Measurements from ENCODE around the gene PIP5KL1.

PIP5KL1 gene

DNA sequence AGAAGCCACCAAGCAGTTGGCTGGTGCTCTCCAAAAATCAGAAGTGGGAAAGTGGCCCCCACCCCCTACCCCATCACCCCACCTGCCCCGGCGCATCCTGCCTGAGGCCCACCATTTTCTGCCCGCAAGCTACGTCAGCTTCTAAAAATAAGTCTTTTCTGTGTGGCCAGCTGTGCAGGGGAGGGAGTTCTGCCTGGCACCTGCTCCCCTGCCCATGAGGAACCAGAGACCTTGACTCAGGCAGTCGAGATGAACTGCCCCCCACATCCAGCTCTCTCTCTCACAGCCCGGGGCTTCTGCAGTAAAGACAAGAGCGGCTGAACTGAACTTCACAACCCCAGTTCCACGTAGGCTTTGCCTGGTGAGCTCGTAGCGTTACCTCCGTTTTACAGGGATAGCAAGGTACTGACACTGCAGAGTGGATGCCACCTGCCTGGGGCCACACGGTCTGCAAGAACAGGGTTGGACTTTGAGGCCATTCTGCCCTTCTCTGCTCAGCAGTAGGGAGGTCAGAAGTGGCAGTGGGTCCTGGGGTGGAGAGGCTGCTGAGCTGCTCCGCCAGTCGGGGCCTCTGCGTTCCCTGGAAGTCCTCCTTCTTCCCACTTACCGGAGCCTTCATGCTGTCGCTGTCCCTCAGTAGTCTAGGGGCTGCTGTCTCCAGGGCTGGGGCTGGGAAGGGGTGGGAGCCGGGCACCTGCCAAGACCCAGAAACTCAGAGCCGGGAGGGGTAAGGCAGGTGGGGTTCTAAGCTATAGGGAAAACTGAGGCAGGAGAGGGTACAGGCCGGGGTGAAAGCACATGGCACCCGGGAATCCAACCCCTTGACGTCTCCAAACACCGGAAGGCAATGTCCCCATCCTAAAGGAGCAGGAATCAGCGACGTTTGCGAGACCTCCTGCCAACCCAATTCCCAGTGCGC is 14.5 kb downstream of the PIP5KL1 start:
- CTCF ChIA-PET = interaction anchor here (0.6 to 3.2 kb wide), 6 partner anchors 10 to 181 kb away, joined by 3 to 13 read pairs (median 6); partner anchors contain the start of genes CDK9 and TOR2A
- peaks cover 7% of the 10 kb centered on the region for H3K27me3 Mint-ChIP-seq
- H3K27ac Mint-ChIP-seq = peak overlapping the region; percentile 88
- peaks cover 79% of the 10 kb centered on the region for H3K4me1 Mint-ChIP-seq
- peaks cover 18% of the 10 kb centered on the region for H3K36me3 Mint-ChIP-seq
- peak overlapping the region; percentile 73 for H3K4me3 Mint-ChIP-seq
- DNase-seq = peak; percentile 71
- H3K9me3 Mint-ChIP-seq = no peaks in the 10 kb centered on the region

DNA sequence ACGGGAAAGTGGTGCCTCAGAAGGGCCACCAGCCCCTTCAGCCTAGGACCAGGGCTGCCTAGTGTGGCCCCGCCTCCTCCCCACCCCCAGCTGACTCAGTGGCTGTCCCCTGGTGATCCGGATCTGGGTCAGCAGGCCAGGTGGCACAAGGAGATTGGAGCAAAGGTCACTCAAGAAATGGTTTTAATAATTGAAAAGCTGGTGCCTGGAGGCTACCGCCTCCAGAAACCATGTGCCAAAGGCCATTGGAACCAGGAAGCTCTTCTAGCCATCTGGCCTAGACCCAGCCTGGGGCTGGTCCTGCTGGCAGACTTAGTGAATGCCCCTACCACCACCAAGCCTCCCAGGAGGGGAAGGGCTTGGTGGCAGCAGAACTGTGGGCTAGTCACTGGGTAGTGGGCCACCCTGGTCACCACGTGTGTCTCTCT is 15.2 kb downstream of the PIP5KL1 start:
- Mint-ChIP-seq H3K27me3 (no peaks in the 10 kb centered on the region), H3K4me1 (peaks cover 80% of the 10 kb centered on the region), H3K9me3 (no peaks in the 10 kb centered on the region), H3K36me3 (peaks cover 24% of the 10 kb centered on the region), H3K4me3 (peak overlapping the region; percentile 73), H3K27ac (peak overlapping the region; percentile 88)
- DNase-seq = no peak
- CTCF ChIA-PET = interaction anchor here (2.8 to 3.2 kb wide), 2 partner anchors 46 to 180 kb away, joined by 11 to 13 read pairs; partner anchors contain the start of gene TOR2A

DNA sequence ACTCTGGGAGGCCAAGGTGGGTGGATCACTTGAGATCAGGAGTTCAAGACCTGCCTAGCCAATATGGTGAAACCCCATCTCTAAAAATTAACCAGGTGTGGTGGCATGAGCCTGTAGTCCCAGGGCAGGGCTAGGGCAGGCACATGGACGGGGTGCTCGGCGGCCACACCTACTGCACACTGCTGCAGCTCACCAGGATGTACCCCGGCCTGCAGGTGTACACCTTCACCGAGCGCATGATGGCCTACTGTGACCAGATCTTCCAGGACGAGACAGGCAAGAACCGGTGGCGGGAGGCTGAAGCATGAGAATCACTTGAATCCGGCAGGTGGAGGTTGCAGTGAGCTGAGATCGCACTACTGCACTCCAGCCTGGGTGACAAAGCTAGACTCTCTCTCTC is 16.9 kb downstream of the PIP5KL1 start:
- CTCF ChIA-PET = no interaction called here
- Mint-ChIP-seq H3K4me1 (peaks cover 68% of the 10 kb centered on the region), H3K27me3 (no peaks in the 10 kb centered on the region), H3K27ac (peak overlapping the region; percentile 72), H3K9me3 (no peaks in the 10 kb centered on the region), H3K4me3 (no peak overlapping the region), H3K36me3 (peaks cover 24% of the 10 kb centered on the region)
- no peak for DNase-seq

DNA sequence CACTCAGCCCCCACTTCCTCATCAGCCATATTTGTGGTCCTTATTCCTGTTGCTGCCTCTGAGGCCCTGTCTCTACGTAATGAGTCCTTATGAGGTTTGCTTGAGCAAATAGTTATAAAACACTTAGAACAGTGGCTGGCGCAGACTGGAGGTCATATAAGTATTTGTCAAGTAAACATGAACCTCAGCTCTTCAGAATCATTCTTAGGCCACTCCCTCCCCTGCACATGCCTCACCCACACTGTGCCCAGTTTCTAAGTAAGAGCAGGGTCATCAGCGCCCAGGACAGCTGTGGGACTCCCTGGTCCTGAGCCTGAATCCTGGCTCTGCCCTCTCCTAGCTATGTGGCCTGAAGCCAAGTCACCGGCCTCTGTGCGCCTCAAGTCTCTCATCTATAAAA is 17.7 kb downstream of the PIP5KL1 start:
- Mint-ChIP-seq H3K4me3 (no peak overlapping the region), H3K36me3 (peaks cover 27% of the 10 kb centered on the region), H3K9me3 (no peaks in the 10 kb centered on the region), H3K4me1 (peaks cover 63% of the 10 kb centered on the region), H3K27me3 (no peaks in the 10 kb centered on the region), H3K27ac (peak overlapping the region; percentile 55)
- CTCF ChIA-PET = interaction anchor here (0.7 to 1.1 kb wide), 3 partner anchors 43 to 181 kb away, joined by 3 to 4 read pairs (median 3); no protein-coding TSS in a partner anchor
- DNase-seq = no peak

DNA sequence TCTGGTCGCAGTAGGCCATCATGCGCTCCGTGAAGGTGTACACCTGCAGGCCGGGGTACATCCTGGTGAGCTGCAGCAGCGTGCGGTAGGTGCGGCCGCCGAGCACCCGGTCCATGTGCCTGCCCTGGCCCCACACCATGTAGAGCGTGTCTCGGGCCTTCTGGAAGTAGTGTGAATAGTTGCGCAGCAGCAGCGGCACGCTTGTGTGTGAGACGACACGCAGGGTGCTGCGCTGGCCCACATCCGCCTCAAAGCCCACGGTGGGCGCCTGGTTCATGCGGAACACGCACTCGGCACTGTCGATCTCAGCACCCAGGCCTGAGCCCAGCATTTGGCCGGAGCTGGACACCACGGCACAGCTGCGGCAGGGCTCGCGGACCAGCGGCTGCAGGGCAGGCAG is 18.3 kb downstream of the PIP5KL1 start:
- H3K4me1 Mint-ChIP-seq = peaks cover 61% of the 10 kb centered on the region
- no peak overlapping the region for H3K4me3 Mint-ChIP-seq
- H3K9me3 Mint-ChIP-seq = no peaks in the 10 kb centered on the region
- no peak for DNase-seq
- H3K27ac Mint-ChIP-seq = peak overlapping the region; percentile 55
- H3K36me3 Mint-ChIP-seq = peaks cover 29% of the 10 kb centered on the region
- CTCF ChIA-PET = interaction anchor here (0.7 to 1.1 kb wide), 2 partner anchors 43 to 123 kb away, joined by 3 to 4 read pairs; no protein-coding TSS in a partner anchor
- no peaks in the 10 kb centered on the region for H3K27me3 Mint-ChIP-seq

DNA sequence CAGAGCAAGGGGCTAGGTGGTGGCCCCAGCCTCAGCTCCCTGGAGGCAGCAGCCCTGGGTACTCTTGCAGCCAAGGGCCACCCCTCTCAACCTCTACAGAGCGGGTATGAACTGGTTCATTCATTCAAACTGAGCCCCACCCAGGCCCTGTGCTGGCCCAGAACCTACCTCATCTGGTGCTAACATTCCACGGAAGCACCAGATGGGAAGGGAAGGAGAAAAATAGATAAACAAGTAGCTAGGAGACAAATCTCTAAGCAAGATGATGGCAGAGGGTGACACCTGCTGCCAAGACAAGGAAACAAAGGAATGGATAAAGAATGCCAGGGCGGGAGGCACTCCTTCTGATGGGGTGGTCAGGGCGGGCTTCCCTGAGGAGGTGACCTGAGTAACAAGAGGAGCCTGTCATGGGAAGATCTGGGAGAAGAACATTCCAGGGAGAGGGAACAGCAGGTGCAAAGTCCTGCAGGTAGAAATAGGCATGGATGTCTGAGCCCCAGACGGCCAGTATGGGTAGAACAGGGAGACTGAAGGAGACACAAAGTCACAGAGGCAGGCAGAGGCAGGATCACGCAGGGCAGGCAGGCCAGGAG is 19.9 kb downstream of the PIP5KL1 start:
- no peaks in the 10 kb centered on the region for H3K9me3 Mint-ChIP-seq
- peak overlapping the region; percentile 90 for H3K27ac Mint-ChIP-seq
- DNase-seq = peak; percentile 48
- H3K4me1 Mint-ChIP-seq = peaks cover 69% of the 10 kb centered on the region
- no peak overlapping the region for H3K4me3 Mint-ChIP-seq
- CTCF ChIA-PET = interaction anchor here (0.6 to 2.4 kb wide), 14 partner anchors 9 to 321 kb away, joined by 3 to 13 read pairs (median 5); partner anchors contain the start of genes ST6GALNAC6 and TOR2A
- H3K27me3 Mint-ChIP-seq = no peaks in the 10 kb centered on the region
- peaks cover 29% of the 10 kb centered on the region for H3K36me3 Mint-ChIP-seq

DNA sequence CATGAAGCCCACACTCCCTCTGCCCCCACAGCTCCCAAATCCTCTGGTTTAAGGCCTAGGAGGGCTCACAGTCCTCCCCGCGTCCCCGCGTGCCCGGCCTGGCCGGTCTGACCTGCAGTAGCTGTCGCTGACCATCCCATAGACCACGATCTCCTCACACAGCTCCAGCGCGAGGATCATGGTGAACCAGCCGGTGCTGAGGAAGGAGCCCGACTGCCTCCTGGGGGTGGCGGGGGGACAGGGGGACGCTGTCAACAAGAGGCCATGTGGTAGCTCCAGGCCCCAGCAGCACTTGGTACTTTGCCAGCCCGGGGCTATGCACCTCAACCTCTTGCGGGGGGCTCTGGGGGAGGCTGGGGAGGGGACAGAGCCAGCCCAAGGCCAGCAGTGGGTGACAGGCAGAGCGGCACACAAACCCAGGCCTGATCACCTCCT is 20.7 kb downstream of the PIP5KL1 start:
- Mint-ChIP-seq H3K4me3 (no peak overlapping the region), H3K4me1 (peaks cover 65% of the 10 kb centered on the region), H3K27me3 (no peaks in the 10 kb centered on the region), H3K9me3 (no peaks in the 10 kb centered on the region), H3K27ac (peak overlapping the region; percentile 24), H3K36me3 (peaks cover 32% of the 10 kb centered on the region)
- CTCF ChIA-PET = interaction anchor here (0.6 to 2.4 kb wide), 13 partner anchors 10 to 250 kb away, joined by 3 to 13 read pairs (median 5); partner anchors contain the start of genes ST6GALNAC6 and TOR2A
- DNase-seq = no peak

DNA sequence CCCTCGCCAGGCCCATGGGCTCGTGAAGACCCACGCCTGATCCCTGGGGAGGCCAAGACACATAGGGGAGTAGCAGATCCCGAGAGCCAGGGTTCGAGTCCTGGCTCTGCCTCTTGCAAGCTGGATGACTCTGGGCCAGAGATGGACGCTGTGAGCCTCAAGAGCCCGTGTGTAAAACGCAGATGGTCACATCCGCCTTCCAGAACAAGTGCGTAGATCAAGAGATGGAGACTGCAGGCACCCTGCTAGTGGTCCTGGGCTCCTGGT is 22.0 kb downstream of the PIP5KL1 start:
- Mint-ChIP-seq H3K4me1 (peaks cover 60% of the 10 kb centered on the region), H3K27me3 (no peaks in the 10 kb centered on the region)
- CTCF ChIA-PET = no interaction called here

DNA sequence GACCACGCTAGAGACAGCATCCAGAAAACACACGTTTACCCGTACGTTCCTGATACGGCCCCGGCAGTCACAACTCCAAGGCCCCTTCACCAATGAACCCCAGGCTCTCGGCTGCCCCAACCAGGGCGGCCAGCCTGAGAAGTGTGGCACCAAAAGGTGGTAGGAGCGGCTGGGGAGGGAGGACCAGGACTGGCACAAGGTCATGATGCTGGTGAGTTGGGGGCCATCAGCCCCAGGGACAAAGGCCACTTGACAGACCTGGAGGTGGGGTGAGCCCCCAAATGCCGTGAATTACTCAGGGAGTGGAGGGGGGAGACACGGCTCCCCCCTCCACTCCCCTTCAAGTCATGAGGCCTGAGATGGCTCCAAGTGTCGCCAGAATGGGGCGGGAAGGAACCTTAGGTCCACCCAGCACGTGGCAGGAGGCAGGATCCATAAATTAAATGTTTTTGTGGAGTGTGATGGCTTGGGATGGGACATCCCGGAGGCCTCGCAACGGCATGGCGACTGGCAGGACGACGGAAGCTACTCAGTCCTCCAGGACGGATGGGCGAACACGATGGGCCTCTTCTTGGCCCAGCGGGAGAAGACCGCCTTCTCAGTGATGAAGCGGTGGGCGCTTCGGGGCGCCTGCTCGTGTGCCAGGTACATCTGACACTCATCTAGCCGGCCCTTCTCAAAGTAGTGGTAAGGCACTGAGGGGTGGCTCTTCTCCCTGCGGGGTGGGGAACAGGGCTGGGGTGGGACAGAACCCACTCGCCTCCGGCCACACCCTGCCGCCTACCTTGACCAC is 22.5 kb downstream of the PIP5KL1 start:
- Mint-ChIP-seq H3K36me3 (peaks cover 35% of the 10 kb centered on the region), H3K27me3 (no peaks in the 10 kb centered on the region), H3K4me1 (peaks cover 63% of the 10 kb centered on the region), H3K4me3 (no peak overlapping the region), H3K9me3 (no peaks in the 10 kb centered on the region), H3K27ac (peak overlapping the region; percentile 99)
- no peak for DNase-seq
- CTCF ChIA-PET = interaction anchor here (4.3 kb wide), 1 partner anchor 12 kb away, joined by 21 read pairs; no protein-coding TSS in a partner anchor

More for the DNA sequence above, 22.0 kb downstream of the PIP5KL1 start:
- H3K27ac Mint-ChIP-seq = no peak overlapping the region
- no peak for DNase-seq
- peaks cover 34% of the 10 kb centered on the region for H3K36me3 Mint-ChIP-seq
- no peak overlapping the region for H3K4me3 Mint-ChIP-seq
- no peaks in the 10 kb centered on the region for H3K9me3 Mint-ChIP-seq

DNA sequence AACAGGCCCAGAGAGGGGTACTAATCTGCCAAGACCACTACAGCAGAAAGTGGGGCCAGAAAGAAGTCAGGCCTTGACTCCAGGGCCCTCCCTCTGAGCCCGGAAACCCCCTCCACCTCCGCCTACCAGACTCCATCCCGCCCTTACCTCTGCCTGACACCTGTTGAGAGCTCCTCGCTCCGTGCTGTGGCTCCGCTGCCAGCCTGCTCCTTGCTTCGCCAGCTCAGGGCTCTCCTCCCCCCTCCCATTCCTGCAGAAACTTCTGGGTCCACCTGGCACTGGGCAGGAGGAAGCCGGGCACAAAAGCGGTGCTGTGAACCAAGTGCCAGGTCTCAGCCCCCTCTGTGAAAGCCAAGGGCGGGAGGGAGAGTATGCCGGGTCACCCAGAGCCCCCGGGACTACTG is 24.8 kb downstream of the PIP5KL1 start:
- peaks cover 27% of the 10 kb centered on the region for H3K36me3 Mint-ChIP-seq
- CTCF ChIA-PET = interaction anchor here (0.5 to 4.3 kb wide), 5 partner anchors 11 to 320 kb away, joined by 3 to 21 read pairs (median 4); partner anchors contain the start of genes CDK9, ST6GALNAC4 and TOR2A
- peak overlapping the region; percentile 92 for H3K4me3 Mint-ChIP-seq
- no peaks in the 10 kb centered on the region for H3K9me3 Mint-ChIP-seq
- H3K27ac Mint-ChIP-seq = peak overlapping the region; percentile 99
- H3K27me3 Mint-ChIP-seq = no peaks in the 10 kb centered on the region
- H3K4me1 Mint-ChIP-seq = peaks cover 54% of the 10 kb centered on the region
- DNase-seq = peak; percentile 81

DNA sequence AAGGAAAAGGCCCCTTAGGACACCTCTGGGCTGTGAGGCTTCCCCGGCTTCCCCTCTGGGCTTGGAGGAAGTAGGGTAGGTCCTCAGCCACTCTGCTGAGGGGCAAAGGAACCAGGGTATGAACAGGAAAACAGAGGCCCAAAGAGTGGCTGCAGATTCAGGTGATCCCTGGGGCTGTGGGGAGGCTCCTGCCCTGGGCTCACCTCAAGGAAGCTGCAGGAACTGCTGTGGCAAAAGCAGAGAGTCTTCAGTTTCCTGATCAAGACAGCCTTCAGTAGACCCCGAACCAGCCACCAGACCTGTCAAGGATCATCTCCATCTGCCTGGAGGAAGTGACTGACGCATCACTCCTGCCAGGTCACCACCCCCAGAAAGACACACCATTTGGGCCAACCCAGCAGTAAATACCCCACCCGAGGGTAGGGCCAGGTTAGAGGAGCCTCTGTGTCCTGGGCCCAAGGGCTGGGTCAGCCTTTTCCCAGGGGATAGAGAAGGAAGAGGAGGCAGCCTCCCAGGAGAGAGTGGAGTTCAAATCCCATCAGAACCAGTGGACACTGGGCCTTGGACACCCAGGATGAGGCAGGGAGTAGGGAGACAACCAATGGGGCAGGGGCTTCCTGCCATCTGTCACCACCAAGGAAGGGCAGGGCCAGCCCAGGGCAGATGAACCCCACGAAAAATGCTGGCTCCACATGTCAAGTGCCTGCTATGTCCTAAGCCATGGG is 25.4 kb downstream of the PIP5KL1 start:
- peak overlapping the region; percentile 92 for H3K4me3 Mint-ChIP-seq
- no peaks in the 10 kb centered on the region for H3K27me3 Mint-ChIP-seq
- peaks cover 24% of the 10 kb centered on the region for H3K36me3 Mint-ChIP-seq
- CTCF ChIA-PET = interaction anchor here (0.7 to 4.3 kb wide), 4 partner anchors 12 to 120 kb away, joined by 4 to 21 read pairs (median 4); partner anchors contain the start of genes CDK9 and ST6GALNAC4
- peaks cover 51% of the 10 kb centered on the region for H3K4me1 Mint-ChIP-seq
- DNase-seq = peak; percentile 77
- no peaks in the 10 kb centered on the region for H3K9me3 Mint-ChIP-seq
- peak overlapping the region; percentile 99 for H3K27ac Mint-ChIP-seq

DNA sequence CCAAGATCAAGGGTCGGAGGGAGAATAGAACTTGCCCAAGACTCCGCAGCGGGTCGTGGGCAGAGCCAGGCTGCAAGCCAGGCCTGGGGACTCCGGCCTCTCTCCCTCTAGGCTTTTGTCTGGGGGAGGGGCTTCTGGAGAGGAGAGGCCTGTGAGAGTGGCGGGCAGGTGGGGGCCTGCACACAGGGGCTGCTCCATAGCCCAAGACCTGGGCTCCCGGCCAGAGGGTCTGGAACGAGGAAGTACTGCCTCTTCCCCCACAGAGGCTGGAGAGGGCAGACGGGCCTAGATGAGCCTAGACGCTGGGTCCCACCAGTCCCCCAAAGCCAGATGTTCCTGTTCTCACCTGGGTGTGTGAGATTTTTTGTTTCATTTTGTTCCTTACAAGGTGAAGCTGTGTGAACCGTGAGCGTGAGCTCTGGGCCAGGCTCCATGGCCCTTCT is 26.0 kb downstream of the PIP5KL1 start:
- no peaks in the 10 kb centered on the region for H3K27me3 Mint-ChIP-seq
- H3K27ac Mint-ChIP-seq = peak overlapping the region; percentile 99
- no peaks in the 10 kb centered on the region for H3K9me3 Mint-ChIP-seq
- H3K4me1 Mint-ChIP-seq = peaks cover 56% of the 10 kb centered on the region
- peak; percentile 47 for DNase-seq
- H3K36me3 Mint-ChIP-seq = peaks cover 29% of the 10 kb centered on the region
- peak overlapping the region; percentile 92 for H3K4me3 Mint-ChIP-seq
- CTCF ChIA-PET = interaction anchor here (0.7 to 4.3 kb wide), 2 partner anchors 13 to 16 kb away, joined by 4 to 21 read pairs; no protein-coding TSS in a partner anchor

All from activated naive CD4-positive, alpha-beta T cell treated with anti-CD3 and anti-CD28 coated beads, Interleukin-2, amount 10 ng/mL, durations not matched to agents 7 days and 5 days (primary cell).